HG03575 (cell line): ENCODE results near the gene CNKSR2.

Source experiments
- ATAC-seq: cut with Tn5 transposase; IDR thresholded peaks from one replicate; pipeline ENCODE4 v1.9.1; 2021; ENCODE audit not compliant: unreplicated experiment, insufficient number of reproducible peaks, low FRiP score; ENCODE audit errors: extremely low read depth

The CNKSR2 gene

GRCh38 chrX:21374163-21374993, at the start of gene CNKSR2:
Gene CNKSR2, plus strand, starts transcription at chrX:21374418. Its CDS starts 480 bp downstream, at chrX:21374898.
- no peak for ATAC-seq

GRCh38 chrX:21354725-21355124, 19.5 kb upstream of the CNKSR2 start:
- ATAC-seq: no peak

GRCh38 chrX:21355831-21356230, 18.4 kb upstream of the CNKSR2 start:
- ATAC-seq: no peak

GRCh38 chrX:21369613-21370012, 4.6 kb upstream of the CNKSR2 start:
- no peak for ATAC-seq

- no peak for ATAC-seq
Observed at GRCh38 chrX:21373001-21373400, 1.2 kb upstream of the CNKSR2 start.

- no peak for ATAC-seq
Observed at GRCh38 chrX:21373637-21374162, 518 bp upstream of the CNKSR2 start.

- ATAC-seq: no peak
Observed at GRCh38 chrX:21374994-21375707, 933 bp downstream of the CNKSR2 start.

- ATAC-seq: no peak
Observed at GRCh38 chrX:21375708-21376009, 1.4 kb downstream of the CNKSR2 start.

- no peak for ATAC-seq
Observed at GRCh38 chrX:21376636-21377035, 2.4 kb downstream of the CNKSR2 start.

- ATAC-seq: no peak
Observed at GRCh38 chrX:21379991-21380390, 5.8 kb downstream of the CNKSR2 start.

- no peak for ATAC-seq
Observed at GRCh38 chrX:21382715-21383114, 8.5 kb downstream of the CNKSR2 start.

GRCh38 chrX:21383546-21383945, 9.3 kb downstream of the CNKSR2 start:
- ATAC-seq: no peak

GRCh38 chrX:21384178-21384577, 10.0 kb downstream of the CNKSR2 start:
- ATAC-seq: no peak

GRCh38 chrX:21394792-21395191, 20.6 kb downstream of the CNKSR2 start:
- ATAC-seq: no peak

GRCh38 chrX:21398426-21398825, 24.2 kb downstream of the CNKSR2 start:
- no peak for ATAC-seq

- ATAC-seq: no peak
Observed at GRCh38 chrX:21400408-21401121, 26.3 kb downstream of the CNKSR2 start.

GRCh38 chrX:21408307-21408706, 34.1 kb downstream of the CNKSR2 start:
- no peak for ATAC-seq

- no peak for ATAC-seq
Observed at GRCh38 chrX:21408788-21409187, 34.6 kb downstream of the CNKSR2 start.

GRCh38 chrX:21412029-21412428, 37.8 kb downstream of the CNKSR2 start:
- ATAC-seq: no peak

GRCh38 chrX:21412883-21413282, 38.7 kb downstream of the CNKSR2 start:
- no peak for ATAC-seq
